Measurements from ENCODE around the gene SPATA20.

The SPATA20 gene

DNA sequence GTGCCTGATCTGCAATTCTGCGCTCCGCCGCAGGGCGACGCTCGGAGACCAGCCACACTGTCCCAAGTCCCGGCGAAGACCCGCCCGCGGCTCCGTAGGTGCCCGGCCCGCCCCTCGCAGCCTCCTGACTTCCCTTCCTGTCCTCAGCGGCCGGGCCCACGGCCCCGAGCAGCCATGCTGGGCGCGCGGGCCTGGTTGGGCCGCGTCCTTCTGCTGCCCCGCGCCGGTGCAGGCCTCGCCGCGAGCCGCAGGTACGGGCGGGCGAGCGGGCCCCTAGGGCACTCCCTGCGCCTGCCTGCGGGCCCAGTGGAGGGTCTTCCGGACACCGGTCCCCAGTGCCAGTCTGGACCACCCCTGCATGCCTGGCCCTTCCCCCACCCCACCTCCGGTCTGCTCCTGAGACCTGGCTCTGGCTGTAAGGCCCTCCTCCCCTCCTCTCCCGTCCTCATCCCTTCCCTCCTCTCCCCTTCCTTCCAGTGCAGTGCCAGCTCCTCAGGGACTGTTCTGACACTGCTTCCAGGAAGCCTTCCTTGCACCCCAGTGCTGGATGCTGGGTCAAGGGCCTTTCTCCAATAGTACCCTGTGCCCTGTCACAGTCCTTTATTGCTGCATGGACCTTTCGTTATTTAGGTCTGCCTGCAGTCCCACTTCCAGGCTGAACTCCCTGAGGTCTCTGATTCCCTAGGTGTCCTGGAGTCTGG is at the start of gene SPATA20:
SPATA20 (plus strand) TSS at position 140 of the 701 bp plus-strand sequence; CDS start at position 175, 35 bp downstream.
- DNase-seq (ENCODE audit: low spot score) = peak; percentile 80

DNA sequence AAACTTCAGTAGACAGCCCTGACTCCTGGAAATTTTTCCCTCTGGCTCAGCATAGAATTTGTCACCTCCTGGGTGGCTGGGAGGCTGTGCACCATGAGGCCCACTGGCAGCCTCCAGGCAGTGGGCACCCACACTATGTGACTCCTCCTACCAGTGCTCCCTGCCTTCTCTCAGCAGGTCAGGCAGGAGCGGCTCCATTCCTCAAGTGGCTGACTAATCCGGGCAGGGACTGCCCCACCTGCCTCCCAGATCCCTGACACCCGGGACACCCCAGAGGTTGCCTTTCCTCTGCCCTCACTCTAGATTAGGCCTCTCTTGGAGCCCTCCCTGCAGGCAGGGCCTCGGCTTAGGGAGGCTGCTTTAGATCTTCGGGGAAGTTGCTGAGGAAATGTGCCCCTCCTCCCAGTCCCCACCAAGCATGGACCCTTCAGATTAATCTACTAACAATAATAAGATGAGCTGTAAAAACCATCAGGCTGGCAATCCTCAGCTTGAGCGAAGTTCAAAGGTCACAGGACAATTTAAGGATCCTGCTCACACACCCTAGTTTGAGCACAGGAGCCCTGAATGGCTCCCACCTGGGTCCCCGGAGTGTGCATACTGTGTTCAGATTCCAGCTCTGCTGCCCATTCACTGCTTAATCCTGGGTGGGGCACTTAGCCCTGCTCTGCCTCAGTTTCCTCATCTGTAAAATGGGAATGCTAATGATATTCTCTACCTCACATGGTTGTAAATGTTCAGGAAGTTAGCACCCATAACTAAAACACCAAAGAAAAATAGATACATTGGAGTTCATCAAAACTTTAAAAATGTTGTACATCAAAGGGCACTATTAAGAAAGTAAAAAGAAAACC is 48.7 kb upstream of the SPATA20 start:
- DNase-seq (ENCODE audit: low spot score) = no peak

DNA sequence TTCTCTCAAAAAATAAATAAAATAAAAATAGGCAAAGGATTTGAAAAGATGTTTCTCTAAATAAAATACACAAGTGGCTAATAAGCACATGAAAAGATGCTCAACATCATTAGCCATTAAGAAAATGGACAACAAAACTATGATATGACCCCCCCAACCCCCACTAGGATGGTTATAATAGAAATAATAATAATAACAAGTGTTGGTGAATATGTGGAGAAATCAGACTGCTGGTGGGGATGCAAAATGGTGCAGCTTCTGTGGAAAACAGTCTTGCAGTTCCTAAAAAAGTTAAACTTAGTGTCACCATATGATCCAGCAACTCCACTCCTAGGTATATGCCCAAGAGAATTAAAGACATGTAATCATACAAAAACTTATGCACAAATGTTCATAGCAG is 47.7 kb upstream of the SPATA20 start:
- DNase-seq (ENCODE audit: low spot score) = no peak

DNA sequence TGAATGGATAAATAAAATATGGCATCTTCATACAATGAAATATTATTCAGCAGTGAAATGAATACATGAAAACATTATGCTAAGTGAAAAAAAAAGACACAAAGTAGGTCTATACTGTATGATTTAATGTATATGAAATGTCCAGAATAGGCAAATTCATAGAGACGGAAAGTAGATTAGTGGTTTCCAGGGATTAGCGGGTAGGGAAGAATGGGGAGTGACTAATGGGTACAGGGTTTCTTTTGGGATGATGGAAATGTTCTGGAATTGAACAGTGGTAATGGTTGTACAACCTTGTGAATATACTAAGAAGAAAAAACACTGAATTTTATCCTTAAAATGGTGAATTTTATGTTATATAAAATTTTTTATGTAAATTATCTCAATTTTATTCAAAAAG is 47.3 kb upstream of the SPATA20 start:
- DNase-seq (ENCODE audit: low spot score) = no peak

DNA sequence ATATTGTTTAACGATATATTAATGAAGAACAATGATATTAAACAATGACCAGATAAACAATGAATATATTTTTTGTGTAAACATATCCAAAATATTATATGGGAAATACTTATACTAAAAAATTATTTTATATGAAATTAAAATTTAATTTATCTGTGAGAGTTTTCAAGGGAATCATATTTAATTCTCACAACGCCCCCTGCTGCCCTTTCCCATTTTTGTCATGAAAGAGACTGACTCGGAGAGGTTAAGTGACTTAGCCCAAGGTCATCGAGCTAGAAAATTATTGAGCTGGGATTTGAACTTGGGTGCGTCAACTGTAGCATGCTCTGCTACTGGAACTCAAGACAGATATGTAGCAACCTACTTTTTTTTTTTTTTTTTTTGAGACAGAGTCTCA is 45.9 kb upstream of the SPATA20 start:
- no peak for DNase-seq (ENCODE audit: low spot score)

DNA sequence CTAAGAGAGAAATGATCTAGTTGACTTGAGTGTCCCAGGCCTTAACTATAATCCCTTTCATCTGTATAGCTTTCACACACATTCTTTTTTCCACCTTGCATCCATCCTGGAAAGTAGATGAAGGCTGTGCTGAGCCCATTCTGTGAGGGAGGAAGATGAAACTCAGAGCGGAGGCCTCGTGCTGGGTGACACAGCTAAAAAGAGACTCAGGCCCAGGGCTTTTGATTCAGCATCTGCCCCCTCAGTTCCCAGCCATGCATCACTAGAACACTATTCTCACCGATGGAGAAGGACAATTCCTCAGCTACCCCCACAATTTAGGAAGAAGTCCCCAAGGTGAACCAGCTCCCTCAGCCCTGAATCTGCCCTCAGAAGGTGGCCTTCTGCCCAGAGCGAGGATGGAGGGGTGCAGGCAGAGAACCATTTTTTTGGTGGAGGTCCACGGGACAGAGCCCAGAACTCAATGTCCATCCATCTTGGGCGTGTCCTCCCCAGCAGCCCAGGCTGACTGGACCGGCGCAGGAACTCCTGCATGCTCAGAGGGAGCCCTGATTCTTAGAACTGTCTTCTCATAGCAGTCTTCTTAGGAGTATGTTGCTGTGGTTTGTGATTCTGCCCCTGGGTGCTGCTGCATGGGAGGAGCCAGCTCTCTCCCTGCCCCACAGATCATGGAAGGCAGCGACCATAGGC is 44.5 kb upstream of the SPATA20 start:
- DNase-seq (ENCODE audit: low spot score) = no peak

DNA sequence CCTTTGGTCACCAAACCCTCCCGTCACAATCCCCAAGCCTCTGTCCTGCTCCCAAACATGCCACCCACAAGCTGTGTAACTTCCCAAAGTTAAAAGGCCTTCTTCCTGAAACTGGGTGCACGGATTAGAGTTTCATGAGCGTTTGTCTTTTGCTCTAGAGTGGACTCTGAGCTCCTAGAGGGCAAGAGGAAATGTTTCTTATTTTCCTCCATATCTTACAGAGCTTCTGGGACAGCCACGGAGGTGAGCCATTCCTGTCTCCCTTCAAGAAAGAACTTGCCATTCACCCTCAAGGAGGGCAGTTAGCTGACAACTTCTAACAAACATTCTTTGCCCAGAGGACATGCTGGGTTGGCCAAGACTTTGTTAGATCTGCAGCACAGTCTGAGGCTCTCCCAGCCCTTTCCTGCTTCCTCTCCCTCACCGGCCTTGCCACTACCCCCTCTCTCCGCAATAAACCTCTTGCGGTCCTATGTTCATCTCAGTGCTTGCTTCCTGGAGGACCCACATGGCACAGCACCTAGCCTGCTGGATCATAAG is 41.3 kb upstream of the SPATA20 start:
- no peak for DNase-seq (ENCODE audit: low spot score)

DNA sequence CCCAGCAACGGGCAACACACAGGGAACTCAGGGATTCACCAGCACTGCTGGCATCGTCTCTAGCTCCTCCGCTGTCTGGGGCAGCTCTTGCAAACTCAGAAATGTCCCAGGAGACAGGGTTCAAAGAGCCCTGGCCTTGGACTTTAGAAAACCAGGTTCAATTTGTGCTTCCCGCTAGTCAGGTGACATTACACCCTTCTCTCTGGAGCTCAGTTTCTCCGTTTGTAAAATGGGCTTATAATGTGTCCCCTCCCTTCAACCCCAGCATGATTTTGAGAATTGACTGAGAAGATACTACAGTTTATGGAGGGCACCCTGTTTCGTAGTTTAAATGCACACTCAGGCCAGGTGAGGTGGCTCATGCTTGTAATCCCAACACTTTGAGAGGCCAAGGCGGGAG is 40.7 kb upstream of the SPATA20 start:
- no peak for DNase-seq (ENCODE audit: low spot score)

DNA sequence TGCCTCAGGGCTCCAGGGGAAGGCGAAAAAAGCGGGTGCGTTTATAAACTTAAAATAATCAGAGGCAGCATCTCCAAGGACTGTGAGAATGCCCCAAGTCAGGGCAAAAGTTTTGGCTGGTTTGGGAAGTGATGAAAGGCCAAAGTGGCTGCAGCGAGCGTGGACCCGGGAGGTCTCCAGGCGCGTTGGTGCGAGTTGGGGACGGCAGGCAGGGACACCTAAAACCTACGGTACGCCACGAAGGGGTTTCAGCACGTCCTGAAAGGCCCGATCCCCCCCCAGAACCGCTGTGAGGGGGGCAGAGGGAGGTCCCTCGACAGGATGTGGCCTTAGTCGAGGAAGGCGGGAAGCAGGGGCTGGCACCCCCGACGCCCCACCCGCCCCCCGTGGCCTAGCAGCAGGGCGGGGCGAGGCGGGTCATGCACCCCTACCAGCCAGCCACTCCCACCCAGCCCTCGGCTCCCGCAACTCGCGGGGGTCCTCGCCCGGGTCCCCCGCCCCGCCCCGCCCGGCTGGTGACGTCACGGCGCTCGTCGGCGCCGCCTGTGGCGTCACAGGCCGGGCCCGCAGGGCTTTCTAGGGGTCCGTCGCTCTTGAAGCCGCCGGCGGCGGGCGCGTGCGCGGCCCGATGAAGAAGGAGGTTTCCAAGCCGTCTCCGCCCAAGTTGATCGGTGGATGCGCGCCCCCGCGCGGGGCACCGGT is 39.0 kb upstream of the SPATA20 start, which contains the start of gene MYCBPAP:
MYCBPAP (plus strand) TSS at position 569 of the 702 bp plus-strand sequence. CDS start 236 bp downstream, outside the sequence.
- no peak for DNase-seq (ENCODE audit: low spot score)

DNA sequence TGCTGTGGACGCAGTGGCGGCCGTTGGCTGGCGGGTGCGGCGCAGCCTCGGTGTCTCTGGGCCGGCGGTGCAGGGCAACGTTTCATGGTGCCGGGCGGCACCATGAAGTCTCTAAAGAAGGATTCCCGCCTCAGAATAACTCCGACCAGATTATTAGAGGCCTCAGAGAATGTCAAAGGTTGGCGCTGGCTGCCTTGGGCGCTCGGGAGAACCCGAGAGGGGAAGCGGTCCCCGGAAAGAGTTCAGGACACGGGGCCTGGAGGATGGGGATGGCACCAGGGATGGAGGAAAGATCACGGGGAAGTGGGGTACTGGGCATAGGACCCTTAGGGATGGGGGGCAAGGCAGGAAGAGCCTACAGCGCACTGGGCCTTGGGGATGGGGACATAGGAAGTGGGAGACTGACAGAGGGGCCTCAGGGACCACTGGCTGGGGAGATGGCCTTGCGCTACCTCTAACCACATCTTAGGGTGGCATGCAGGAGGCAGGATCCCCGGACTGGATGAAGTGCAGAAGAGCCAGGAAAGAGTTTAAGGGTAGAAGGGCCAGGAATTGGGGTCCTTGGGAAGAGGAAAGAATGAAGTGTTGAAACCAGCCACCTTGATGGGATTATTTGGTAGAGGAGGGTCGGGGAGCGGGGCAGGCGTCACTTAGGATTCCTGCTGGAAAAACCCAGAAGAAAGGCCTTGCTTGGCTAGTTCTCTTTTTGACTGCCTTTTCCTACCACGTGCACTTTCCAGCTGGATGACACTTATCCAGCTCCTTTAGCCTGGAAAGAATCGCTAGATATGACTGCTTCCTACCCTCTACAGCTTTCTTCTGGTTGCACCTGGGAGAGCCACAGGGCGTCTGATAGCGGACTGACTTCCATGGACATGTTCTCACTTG is 38.2 kb upstream of the SPATA20 start:
- no peak for DNase-seq (ENCODE audit: low spot score)

DNA sequence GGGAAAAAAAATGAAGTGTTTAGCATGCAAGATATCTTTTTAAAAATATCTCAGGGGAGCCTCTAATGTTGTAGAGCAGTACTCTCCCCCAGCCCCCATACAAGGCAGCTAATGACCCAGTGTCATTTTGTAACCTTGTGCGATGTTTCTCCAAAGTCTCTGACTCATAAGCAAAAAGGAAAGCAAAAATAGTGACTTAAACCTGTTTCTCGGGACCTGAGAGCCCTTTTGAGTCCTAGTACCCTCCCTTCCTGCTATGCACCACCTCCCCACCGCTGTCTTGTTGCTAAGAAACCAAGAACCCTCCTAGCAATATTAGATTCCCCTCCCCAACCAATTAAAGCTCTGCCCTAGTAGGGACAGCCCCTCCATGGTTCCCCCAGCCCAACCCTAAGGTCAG is 35.9 kb upstream of the SPATA20 start:
- DNase-seq (ENCODE audit: low spot score) = no peak

DNA sequence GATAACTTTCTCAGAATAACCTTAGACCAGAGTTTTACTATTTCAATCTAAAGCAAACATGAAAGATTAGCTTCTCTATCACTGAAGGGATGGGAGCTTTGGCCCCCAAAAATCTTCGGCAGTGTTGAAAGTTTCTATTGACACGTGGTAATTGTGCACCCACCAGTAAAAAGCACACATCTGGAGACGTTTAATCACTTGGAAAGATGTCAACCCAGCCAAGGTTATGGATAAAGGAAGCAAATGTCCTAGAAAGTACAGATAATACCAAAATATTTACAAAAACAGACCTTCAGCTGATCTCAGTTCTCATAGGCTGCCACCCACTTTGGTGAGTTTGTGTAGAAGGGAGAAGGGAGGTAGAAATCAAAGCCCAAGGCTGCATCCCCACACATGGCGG is 33.5 kb upstream of the SPATA20 start:
- DNase-seq (ENCODE audit: low spot score) = no peak

DNA sequence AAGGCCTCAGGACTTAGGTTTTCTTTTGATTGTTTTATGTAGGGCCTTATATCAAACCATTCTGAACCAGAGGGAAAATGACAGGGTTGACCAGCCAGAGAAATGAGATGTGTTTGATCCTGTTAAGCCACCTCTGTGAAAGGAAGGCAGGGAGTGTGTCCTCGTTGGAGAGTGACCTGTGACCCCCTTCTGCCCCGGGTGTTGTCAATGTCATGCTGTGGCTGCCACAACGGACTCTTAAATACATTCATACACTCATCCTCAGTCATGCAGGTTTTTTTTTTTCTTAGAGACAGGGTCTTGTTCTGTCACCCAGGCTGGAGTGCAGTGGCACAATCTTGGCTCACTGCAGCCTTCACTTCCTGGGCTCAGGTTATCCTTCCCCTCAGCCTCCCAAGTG is 32.6 kb upstream of the SPATA20 start:
- no peak for DNase-seq (ENCODE audit: low spot score)

DNA sequence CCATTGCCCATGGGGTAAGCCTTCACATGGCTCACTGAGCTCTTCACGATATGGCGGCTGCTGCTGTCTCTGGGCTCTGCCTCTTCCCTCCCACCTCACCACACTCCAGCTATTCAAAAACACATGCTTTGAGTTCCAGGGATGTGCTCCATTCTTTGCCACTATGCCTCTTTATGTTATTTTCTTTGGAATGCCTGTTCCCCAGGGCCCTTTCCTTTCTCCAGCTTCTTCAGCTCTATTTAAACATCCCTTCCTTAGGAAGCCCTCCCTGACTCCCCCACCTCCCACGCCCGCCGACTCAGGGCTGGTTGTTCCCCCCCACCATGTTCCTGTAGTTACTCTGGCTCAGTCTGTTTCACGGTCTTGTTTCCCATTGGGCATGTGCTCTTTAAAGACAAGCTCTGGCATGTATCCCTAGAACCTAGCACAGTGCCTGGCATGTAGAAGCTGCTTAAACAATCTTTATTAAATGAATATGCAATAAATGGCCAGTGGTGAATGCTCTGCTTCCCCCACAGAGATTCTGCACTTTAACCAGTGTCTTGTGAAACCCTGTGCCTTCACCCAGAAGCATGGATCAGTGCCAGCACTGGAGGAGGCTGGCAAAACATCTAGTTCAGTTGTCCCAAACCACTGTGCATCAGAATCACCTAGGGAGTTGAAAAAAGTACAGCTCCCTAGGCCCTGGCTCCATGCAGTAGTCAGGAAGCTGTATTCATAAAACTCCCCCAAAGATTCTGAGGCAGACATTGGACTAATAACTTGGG is 31.9 kb upstream of the SPATA20 start:
- no peak for DNase-seq (ENCODE audit: low spot score)

DNA sequence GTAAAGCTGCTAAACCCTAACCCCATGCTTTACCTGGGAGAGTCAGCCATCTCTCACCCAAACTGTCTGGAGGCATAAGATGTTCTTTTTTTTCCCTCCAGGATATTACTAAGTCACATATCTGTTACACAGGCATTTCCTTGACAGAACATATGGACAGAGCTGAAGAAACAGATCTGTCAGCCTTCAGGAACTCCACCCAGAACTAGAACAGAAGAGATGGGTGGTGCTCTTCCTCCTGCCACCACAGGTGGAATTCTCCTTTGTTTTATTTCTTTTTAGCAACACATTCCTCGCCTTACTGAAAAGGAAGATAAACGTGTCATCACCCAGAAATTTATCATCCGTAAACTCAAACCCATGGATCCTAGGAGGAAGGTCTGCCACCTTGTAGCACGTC is 30.0 kb upstream of the SPATA20 start:
- DNase-seq (ENCODE audit: low spot score) = no peak

DNA sequence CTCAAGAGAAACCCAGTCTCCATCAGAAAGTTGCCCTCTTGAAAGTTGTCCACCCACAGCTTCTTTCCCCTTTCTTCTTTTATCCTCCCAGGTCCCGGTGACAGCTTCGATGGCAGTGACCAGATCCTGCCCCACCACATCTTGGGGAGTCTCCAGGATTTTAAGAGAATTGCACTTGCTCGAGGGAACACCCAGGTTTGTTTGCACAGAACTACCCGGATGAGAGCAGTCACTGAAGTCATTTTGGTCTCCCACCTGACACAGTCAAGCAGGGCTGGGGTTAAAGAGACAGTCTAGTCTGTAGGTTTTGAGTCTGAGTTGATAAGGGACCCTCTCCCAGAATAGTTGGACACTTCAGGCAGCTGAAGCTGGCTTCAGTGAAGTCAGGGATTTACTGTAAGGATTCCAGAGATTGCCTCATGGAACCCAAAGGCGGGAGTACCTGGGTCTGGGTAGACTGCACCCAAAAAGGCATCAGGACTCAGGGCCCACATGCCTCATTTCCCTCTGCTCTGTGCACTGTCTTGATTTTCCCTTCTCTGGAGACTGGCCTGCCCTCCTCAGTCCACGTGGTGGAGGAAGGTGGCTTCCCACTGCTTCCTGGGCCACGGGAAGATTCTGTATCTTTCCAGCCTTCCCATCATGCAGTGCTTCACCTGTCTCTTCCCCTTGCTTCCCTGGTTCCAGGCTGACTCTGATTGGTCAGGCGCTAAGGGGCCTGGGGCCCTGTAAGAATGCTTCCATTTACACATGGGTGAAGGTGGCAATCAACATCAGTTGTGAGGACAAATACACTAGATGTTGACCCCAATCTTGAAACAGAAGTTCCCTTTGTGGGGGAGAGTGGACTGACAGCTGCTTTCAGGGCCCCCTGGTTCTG is 29.2 kb upstream of the SPATA20 start:
- no peak for DNase-seq (ENCODE audit: low spot score)

DNA sequence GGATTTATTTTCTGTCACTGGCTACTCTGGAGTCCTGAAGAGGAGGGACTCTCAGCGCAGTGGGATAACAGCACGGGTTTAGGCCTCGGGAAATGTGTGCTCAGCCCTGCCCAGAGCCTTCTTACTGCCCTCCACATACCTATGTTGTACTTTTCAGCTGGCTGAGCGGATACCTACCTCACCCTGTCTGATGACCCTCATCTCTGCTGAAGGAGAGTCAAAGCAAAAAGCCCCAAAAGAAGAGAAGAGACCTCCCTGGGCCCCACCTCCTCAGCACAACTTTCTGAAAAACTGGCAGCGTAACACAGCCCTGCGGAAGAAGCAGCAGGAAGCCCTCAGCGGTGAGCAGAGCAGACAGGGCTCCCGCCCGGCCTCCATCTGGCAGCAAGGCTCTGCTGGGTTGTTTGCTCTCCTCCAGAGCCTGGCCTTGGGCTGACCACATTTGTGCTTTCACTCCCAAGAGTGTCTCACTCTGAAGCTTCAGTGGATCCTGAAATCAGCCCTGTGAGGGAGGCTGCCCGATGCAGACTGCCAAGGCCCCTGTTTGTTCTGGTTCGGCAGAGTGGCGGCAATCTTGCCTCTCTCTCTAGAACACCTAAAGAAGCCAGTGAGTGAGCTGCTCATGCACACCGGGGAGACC is 28.5 kb upstream of the SPATA20 start:
- no peak for DNase-seq (ENCODE audit: low spot score)

DNA sequence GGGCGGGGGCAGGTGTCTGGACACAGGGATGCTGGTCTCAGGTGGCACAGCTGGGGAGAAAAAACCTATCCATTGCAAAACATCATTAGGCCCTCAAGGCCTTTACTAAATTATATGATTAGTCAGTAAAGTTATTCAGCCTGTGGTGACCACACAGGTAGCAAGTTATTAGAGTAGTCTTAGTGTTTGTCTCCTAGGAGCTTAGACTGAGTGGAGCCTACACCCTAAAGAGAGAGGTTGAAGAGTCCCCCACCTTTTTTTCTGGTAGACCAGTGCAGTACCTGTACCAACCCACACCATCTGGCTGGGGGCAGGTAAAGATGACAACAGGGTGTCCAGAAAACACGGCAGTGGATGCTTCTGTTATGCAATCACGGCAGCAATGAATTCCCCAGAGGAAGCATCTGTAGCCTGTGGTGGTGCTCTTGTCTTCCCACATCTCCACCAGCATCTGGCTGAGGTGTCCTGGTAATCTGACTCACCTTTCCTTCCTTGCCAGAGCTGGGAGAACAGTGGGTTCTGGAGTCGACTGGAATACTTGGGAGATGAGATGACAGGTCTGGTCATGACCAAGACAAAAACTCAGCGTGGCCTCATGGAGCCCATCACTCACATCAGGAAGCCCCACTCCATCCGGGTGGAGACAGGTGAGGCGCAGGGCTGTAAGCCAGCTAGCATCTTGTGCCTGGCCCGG is 27.7 kb upstream of the SPATA20 start:
- no peak for DNase-seq (ENCODE audit: low spot score)
